ENCODE measurements around the gene SUN5.
"Not testable (repeated sequence)": the region's sequence is repeated elsewhere in the genome, so short reads cannot be mapped to it uniquely, and the experiment has no call there.

Gene SUN5

DNA sequence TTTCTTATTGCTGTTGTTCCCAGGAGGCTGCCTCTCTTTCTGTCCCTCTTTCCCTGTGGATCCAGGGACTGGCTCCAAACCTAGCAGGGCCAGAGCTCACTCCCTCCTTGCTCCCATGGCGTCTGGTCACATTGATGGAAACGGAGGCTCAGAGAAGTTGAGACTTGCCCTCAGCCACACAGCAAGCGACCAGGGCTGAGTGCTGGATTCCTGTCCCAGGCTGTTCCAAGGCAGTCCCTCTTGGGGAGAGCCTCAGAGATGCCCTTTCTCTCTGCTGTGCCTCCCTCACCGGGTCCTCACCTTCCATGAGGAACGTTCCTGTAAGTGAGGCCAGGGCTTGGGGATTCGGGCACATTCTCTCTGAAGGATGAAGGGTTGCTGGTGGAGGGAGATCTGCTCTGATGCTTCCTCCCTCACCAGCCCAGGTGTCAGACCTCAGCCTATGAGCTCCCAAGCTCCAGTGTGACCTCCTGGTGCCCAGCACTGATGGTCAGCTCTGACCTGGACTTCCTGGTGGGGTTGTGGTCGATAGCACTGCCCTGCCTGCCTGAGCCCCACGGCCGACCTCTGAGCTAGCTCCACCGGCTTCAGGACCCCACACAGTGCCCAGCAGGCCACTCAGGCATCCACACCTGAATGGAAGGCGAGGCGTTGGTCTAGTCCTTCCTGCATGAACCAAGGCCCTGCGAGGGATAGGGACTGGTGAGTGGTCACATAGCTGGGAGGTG lies 26.8 kb downstream of the SUN5 start:
- DNase-seq (ENCODE audit: low read depth): no peak

DNA sequence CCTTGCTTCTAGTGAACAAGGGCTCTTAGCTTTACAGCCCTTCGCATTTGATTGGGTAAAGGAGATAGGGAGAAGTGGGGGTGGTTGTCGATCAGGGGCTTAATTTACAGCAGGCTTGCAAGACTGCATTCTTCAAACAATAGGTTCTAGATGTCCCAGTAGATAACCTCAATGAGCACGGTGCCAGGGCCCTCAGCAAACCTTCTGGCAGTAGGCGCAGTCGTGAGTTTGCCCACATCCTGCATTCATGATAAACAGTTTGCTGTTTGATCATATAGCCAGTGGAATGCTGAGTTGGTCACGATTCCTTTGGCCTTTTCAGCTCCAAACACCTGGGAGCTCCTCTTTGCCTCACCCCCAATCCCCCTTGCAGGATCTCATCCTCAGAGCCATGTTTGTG lies 27.5 kb downstream of the SUN5 start:
- no peak for DNase-seq (ENCODE audit: low read depth)

DNA sequence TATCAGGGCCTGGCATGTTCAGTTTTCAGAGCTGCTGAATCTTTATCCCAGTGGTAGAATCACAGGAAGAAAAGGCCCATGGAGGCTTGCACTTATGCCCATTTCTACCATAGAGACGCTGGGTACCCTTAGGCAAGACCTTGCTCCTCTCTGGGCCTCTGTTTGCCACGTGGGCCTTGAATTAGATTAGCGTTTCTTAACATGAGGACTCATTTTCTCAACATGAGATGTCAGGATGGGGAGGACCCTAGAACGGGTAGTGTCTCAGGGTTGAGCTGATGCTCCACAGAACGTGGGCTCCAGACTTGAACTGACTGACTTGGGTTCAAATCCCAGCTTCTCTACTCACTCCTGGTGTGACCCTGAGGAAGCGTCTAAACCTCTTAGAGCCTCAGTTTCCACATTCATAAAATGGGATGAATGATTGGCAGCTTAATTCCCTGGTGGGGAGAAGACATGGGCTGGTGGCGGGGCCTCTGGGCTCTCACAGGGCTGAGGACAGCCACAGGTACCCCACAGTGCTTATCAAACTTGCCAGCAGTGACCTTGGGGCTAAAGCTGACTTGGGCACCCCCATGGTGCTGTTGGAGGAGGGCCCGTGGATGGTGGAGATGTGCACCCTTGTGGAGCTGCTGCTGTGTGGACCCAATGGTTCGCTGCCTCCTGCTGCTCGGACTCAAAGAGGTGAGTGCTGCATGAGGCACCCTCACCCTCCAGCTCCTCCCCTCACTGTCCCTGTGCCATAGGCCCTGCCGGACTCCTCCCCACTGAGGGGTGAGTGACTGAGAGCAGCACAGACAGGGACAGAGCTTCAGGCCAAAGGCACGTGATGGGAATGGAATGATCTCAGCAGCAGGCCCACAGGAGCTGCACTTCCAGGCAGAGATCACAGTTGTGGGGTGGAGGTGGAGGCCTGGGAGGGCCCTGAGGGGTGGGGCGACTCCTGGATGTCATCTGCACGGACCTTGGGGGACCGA lies 28.2 kb downstream of the SUN5 start:
- DNase-seq (ENCODE audit: low read depth): no peak

DNA sequence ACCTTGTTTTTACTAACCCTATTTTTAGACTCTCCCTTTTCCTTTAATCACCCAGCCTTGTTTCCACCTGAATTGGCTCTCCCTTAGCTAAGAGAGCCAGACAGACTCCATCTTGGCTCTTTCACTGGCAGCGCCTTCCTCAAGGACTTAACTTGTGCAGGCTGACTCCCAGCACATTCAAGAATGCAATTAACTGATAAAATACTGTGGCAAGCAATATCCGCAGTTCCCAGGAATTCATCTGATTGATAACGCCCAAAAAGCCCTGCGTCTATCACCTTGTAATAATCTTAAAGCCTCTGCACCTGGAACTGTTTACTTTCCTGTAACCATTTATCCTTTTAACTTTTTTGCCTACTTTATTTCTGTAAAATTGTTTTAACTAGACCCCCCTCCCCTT lies 29.1 kb downstream of the SUN5 start:
- DNase-seq (ENCODE audit: low read depth): not testable (repeated sequence)

DNA sequence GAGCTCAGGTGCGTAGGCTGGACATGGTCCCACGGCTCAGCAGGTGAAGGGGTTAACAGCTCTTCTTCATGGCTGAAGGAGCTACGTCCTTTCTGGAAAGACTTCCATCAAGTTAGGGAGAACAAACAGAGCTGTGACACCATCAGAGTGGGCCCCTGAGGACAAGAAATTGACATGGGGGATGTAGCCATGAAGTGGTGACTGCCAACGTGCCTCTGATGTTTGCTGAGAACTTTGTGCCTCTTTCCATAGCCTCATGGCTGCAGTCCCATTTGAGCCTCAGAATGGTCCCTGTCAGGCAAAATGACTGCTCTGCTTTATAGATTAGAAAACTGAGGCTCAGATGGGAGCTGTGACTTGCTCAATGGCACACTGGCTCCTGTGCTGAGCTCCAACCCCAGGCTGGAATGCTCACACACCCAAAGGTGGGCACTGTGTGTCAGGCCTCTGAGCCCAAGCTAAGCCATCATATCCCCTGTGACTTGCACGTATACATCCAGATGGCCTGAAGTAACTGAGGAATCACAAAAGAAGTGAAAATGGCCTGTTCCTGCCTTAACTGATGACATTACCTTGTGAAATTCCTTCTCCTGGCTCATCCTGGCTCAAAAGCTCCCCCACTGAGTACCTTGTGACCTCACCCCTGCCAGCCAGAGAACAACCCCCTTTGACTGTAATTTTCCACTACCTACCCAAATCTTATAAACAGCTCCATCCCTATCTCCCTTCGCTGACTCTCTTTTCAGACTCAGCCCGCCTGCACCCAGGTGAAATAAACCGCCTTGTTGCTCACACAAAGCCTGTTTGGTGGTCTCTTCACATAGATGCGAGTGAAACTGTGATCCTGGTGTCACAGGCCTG lies 29.8 kb downstream of the SUN5 start:
- not testable (repeated sequence) for DNase-seq (ENCODE audit: low read depth)

DNA sequence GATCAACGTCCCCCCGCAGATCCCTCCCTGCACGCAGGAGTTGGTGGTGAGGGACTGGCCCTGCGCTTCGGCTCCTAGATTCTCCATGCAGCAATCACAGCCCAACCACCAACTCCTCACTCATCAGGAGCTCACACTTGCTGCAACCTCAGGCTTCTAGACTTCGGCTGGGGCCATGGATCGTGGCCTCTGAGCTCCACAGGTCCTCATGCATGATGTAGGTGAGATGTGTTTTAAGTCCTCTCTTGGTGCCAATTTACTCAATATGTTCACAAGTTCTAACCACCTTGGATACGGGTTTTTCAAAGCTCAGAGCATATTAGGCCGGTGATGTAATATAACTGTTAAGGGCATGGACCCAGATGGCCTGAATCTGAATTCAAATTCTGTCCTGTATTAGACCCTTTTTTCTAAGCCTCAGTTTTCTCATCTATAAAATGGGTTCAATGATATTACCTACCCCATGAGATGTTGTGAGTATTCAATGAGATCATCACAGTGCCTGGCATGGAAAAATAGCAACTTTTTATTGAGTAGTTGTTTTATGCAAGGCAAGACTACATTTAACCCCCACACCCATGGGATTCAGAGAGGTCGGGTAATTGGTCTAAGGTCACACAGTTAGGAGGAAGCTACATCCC lies 31.0 kb downstream of the SUN5 start:
- DNase-seq (ENCODE audit: low read depth): no peak

DNA sequence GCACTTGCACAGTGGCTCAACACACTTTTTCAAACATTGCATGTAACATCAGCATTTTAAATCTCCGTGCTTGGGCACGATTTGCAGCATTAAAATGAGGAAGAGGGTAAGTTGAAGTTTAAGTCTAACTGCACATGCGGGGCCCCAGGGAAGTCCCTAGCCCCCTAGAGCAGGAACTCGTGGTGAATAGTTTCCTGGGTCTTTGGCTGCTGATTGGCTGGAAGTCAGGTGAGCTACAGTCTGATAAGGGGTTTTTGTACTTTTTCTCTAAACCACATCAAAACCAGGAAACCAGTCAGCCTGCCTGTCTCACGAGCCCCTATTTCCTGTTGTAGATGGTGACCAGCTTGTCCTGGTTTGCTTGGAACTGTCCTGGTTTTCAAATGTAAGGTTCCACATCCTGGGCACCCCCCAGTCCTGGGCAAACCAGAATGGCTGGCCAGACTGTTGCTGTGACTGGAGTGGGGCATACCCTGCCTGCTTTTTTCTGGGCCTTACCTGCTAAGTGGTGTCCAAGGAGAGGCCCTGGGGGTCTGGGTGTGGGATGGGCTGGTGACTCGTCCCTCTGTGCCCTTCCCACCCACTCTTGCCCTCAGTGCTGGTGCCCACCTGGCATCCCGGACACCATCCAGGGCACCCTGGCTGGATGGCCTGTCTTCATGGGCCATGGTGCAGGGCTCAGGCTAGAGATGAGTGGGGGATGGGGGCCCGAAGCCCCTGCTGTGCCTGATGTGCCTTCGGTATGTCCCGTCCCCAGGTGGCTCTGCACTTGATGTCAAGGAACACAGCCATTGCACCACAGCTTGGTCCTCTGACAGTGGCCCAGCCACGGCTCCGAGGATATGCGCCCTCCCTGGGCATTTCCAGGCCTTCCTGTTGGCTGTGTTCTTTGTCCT lies 31.8 kb downstream of the SUN5 start:
- peak; percentile 67 for DNase-seq (ENCODE audit: low read depth)

DNA sequence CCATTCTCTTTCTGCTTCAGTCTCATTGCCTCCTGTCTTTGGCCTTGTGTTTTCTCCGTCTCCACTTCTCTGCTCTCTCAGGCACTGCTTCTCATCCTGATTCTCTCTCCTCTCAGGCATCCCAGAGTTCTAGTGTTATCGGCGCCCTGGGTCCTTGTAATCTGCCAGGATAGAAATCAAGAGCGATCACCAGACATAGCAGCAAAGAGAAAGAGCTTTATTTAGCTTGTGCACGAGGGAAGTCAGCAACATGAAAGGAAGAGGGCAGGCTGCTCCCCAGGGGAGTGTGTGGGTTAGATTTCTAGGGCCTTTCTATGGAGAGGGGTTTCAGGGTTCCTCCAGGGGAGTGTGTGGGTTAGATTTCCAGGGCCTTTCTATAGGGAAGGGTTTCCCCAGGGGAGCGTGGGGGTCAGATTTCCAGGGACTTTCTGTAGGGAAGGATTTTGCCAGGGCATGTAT lies 32.5 kb downstream of the SUN5 start:
- DNase-seq (ENCODE audit: low read depth): no peak

DNA sequence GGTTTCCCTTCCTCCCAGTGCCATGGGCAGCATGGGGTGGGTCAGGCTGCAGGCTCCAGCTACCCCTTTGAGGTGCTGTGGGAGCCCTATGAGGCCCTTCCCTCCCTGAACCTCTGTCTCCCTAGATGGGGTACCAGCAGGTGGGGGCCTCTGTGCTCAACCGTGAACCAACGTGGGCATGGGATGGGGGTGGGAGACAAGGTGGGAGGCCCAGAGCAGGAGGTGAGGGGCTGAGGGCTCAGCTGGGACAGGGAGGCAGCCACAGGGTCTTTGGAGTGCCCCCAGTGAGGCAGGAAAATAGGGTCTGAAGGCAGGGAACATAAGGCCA lies 33.3 kb downstream of the SUN5 start:
- DNase-seq (ENCODE audit: low read depth): no peak

DNA sequence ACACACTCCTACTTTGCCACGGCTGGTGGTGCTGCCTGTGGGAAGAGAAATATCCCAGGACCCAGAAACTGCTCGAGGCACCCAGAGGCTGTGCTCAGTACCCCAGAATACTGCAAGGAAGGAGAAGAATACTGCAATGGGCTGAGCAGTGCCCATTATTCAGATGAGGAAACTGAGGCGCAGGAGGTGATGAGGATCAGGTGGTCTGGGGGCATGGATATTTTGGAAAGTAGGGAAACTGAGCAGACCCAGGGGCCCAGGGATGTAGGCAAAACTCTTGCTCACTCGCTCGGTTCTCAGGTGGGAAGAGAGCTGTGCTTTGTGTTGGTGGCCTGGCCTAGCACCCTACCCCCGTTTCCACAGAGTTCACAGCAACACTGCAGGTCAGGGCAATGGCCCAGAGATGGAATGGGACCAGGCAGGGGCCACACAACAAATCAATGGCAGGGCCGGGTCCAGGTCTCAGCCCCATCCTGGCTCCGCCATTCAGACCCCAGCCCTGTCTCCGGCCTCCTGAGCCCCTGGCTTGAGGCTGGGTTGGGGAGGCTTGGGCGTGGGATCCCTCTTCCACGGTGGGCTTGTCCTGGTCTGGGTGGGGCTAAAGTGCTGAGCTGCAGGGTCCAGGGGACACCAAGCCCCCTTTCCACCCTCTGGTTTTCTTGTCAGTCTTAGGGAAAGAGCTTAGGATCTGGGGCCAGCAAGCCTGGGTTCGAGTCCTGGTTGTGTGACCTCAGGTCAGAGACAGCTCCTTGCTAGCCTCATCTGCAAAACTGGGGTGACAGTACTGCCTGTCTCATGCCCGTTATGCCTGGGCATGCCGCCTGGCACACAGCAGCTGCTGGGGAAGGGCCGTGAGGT lies 33.9 kb downstream of the SUN5 start:
- no peak for DNase-seq (ENCODE audit: low read depth)

DNA sequence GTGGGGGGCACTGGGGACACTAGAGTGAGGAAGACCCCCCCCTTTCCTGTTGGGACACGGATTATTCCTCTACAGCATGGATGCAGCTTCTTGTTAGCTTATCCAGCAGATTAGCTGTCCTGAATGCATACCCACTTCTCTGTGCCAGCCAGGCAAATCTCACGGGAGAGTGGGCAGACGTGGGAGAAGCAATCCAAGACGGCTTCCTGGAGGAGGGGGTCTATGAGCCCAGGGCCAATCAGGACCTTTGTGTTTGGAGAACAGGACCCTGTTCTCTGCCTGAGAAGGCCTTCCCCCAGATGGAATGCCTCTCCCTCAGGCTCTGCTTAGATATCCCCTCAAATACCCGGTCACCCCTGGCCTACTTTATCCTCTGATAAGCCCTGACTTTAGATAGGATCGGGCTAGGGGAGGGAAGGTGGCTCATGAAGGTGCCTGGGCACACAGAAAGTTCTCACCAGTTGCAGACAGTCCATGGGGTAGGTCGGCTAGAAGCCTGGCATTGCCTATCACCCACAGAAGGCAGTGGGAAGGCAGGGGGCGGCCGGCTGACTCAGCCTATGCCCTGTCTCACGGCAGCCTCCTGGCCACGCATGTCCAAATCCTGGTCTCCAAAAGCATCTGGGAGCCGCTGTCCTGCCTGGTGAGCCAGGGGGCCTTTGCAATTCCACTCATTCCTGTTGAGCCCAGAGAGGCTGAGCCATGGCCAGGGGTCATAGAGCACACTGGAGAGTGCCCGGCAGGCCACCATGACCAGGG lies 34.7 kb downstream of the SUN5 start:
- no peak for DNase-seq (ENCODE audit: low read depth)

DNA sequence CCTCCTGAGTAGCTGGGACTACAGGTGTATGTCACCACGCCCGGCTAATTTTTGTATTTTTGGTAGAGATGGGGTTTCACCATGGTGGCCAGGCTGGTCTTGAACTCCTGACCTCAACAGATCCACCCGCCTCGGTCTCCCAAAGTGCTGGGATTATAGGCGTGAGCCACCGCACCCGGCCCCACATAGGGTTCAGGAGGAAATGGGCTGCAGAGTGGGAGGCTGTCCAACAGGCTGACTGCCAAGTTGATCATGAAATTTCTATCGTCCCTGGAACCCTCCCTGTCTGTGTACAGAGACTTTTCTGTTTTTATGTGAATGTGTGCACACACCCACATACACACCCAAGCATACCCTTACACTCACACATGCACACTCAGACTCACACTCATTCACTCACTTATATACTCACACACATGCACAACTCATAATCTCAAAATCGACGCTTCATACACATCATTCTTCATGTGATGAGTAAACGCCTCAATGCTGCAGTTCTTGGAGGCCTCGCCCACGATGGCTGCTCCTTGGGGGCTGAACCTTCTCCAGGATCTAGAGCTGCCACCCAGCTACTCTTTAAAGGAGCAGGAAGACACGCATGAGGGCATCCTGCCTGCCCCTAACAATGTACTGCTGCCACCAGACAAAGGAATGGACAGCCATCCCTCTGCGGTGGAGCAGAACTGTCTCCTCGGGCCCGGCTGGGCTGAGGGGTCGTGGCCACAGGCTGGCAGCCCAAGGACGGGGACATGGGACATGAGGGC lies 35.6 kb downstream of the SUN5 start:
- no peak for DNase-seq (ENCODE audit: low read depth)

DNA sequence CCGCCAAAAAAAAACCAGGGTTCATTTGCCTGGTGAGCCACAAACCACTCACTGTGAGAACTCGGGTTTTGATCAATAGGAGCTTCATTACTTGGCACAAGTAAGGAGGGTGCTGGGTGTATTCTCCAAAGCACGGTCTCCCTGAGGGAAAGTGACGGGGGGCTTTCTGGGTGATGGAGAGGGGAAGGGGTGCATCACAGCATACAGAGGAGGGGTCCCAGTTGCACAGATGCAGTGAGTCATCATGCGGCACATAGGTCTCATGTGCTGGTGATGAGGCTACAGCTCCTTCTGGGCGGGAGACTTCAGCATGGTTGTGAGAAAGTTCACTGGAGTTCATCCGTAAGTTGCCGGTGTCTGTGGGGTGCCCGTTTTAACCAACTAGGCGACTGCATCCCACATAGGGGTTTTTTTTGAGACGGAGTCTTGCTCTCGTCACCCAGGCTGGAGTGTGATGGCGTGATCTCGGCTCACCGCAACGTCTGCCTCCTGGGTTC lies 36.2 kb downstream of the SUN5 start:
- DNase-seq (ENCODE audit: low read depth): no peak

DNA sequence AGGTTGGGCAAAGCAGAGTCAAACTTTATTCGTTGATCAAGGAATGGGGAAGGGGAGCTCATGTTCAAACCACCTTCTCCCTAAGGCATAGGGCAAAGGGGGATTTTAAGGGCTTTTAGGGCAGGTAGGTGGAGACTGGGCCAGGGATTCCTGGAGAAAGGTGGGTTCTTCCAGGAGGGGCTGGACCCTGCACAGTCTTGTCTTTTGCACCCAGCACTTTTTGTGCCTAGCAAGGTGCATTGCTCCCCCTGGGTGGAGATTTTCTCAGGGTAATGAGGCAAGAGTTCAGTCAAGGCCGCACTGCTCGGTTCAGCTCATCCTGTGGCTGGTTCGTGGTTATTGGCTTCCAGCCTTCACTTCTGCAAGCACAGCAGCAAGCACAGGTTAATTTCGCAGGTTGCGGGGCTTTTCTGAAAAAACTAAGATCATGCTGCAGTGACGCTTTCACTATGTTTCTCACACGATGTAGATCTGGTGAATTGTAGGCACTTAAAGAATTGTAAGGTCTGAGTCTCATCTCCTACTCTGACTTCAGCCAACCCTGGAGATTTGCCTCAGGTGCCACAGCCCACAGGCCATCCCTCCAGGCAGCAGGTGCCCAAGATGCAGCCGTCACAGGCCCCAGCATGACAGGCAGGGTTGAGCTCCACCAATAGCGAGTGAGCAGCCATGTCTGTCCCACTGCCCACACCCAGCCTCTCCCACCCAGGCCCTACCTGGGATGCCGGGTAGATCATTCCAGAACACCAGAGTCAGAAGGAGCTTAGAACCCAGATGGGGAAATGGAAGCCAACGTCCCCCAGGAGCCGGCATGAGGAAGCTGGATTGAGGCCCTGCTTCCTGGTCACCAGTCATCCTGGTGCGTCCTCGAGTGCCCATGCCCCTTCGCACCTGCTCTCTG lies 37.1 kb downstream of the SUN5 start:
- DNase-seq (ENCODE audit: low read depth): no peak

DNA sequence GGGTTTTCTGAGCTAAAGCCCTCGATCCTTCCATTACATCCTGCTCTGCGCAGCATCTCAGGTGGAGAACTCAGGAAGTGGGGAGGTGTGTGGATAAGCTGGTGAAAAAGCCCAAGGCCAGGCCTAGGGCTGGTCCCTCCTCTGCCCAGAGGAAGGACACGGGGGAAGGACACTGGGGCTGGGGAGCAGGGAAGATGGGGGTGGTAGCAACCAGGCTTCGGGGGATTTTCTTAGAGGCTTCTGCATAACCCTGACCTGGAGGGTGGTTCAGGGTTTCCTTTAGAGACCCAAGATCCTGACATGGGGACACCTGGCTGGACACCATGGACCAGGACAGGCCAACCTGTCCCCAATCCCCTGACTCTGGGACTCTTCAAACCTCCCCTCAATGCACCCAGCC lies 37.9 kb downstream of the SUN5 start:
- no peak for DNase-seq (ENCODE audit: low read depth)

DNA sequence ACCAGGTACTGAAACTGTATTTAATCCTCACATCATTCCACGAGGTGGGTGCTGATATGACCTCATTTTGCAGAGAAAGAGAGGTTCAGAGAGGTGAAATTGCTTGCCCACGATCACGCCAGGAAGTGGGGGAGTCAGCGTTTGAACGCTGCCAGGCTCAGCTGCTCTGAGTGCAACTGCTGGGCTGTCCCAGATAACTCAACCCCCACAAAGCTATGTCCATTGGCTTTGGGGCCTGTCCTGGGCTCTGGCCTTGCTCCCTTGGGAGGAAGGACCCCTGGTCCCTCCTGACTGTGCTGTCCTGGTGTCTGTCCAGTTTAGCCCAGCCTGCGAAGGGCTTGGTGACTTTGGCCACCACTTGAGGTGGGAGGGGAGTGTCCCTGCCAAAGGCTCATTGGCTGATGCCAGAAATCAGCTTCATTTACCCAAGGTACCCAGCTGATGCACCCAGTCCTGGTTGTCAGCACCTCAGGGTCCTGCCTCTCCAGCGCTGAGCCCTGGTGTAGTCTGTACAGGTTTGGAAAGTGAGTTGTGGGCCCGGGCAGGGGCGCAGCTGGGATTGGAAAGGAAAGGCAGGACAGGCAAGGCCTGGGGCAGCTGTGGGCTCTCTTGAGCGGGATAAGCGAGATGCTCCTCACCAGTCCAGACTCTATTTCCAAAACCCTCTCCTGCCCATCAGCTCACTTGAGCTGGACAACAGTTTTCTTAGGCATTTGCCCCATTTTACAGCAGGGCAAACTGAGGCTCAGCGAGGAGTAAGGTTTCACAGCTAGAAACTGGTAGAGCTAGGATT lies 38.5 kb downstream of the SUN5 start:
- no peak for DNase-seq (ENCODE audit: low read depth)

All from stimulated activated CD8-positive, alpha-beta memory T cell treated with anti-CD3 and anti-CD28 coated beads, Interleukin-4, amount 100 ng/mL, for 24 hours (primary cell).